HuH-7.5 (cell line): Measurements from ENCODE around the gene CCDC15.

Experiments used
- DNase-seq: peaks from one replicate; pipeline ENCODE4 v3.0.0; 2011; ENCODE audit warnings: low spot score

The CCDC15 gene

GRCh38 chr11:125069008-125069407 is 115.0 kb downstream of the CCDC15 start:
- DNase-seq = no peak

GRCh38 chr11:125069796-125070195 is 115.8 kb downstream of the CCDC15 start:
- no peak for DNase-seq

DNA sequence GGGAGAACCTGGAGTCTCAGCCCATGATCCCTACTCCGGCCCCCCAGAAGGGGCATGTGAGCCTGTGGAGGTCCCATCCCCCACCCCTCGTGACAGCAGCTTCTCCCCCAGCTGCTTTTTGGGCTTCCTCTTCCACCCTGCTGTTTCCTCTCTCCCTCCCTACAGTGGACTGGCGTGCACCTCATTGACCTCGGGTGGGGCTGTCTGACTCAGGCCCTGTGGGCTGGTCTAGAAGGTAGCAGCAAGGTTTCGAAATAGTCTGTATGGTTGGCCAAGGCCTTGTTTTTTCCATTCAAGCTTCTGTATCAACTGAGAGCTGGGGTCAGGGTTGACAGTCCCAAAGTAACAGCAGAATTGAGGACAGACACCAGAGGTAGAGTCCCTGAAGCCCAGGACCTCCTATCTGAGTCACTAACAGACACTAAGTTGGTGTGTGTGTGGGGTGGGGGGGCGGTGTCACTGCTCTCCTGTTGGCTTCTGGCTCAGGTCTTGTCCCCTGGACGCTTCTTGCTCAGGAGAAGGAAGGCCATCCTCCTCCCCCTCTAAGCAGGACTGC is 116.8 kb downstream of the CCDC15 start:
- peak; percentile 57 for DNase-seq

- DNase-seq = no peak
Measured at GRCh38 chr11:125071435-125071834, 117.4 kb downstream of the CCDC15 start.

- no peak for DNase-seq
Measured at GRCh38 chr11:125071846-125072217, 117.8 kb downstream of the CCDC15 start.

- DNase-seq = no peak
Measured at GRCh38 chr11:125072218-125072960, 118.4 kb downstream of the CCDC15 start.

DNA sequence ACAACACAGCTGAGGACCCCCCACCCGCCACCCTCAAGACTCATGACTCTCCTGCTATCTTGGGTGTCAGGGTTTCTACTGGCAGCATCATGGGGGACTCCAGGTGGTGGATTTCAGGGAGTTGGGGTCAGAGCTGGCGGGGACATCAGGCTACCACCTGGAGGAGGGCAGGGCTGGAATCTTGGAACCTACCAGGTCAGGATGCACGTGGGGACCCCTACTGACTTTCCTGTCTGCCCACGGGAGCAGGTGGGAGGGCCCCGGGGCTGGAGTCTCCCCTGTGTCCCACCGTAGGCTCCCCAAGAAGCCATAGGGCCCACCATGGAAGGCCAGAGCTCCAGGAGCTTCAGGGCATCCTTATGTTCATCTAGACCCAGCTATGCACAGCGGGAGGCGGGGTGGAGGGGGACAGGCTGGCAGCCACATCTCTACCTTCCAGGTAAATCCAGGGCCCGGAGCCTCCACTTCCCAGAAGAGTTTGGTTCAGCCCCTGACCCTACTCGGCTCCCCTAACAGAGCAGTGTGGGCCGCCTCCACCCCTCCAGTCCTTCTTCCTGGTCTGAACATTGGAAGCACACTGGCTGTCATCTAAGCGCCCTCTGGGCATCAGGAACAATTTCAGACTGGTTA is 119.1 kb downstream of the CCDC15 start:
- no peak for DNase-seq

- no peak for DNase-seq
Measured at GRCh38 chr11:125073616-125074483, 119.8 kb downstream of the CCDC15 start.

DNA sequence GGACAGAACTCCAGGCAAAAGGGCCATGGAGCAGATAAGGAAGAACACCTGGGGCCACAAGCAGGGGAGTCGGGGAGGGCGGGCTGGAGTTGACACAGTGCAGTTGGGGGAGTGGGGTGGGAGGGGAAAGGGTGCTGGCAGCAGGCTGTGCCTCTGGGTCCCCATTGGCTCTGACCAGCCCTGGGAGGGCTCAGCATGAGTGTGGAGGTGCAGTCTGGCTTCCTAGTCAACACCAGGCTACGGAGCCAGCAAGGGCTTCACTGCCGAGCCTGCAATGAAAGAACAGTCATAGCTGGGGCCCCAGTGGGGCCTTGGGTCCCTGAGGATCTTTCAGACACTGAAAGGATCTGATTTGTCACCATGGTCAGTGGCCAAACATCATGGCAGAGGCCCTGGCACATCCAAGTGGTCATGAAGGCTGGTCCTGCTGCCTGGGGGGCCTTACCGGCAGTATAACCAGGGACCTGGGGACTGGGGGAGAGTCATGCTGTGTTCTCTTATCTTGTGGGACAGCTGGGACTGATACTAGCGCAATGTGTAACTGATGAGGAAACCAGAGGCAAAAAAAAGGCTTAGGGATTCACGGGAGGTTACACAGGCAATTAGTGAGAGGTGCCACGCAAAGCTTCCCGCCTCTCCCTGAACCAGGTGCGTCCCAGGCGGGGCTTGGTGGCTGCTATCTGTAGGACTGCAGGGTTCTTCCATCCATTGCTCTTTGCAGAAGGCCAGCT is 120.7 kb downstream of the CCDC15 start:
- DNase-seq = no peak

GRCh38 chr11:125075242-125075625 is 121.2 kb downstream of the CCDC15 start:
- no peak for DNase-seq

- DNase-seq = no peak
Measured at GRCh38 chr11:125075900-125076317, 121.9 kb downstream of the CCDC15 start.

DNA sequence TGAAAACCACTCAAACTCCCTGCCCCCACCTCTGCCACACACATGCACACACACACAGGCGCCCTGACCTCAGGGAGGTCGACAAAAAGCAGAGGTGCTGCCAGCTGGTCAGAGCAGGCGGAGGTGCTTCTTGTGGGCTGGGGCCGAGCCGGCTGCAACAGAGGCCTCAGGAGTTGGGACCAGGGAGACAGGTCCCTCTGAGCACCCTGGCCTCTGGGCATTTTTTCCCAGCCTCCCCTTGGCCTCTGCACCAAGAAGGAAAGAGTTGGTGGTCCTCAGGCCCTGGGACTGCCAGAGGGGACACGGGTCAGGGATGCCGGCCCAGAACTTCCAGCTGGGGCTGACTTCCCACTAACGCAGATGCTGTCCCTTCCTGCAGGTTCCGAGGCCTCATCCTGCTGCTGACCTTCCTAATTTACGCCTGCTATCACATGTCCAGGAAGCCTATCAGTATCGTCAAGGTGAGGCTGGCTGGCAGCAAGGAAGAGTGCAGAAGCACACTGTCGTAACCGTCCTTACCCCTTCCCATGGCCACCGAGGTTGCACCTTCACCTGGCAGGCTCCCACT is 122.5 kb downstream of the CCDC15 start:
- no peak for DNase-seq

DNA sequence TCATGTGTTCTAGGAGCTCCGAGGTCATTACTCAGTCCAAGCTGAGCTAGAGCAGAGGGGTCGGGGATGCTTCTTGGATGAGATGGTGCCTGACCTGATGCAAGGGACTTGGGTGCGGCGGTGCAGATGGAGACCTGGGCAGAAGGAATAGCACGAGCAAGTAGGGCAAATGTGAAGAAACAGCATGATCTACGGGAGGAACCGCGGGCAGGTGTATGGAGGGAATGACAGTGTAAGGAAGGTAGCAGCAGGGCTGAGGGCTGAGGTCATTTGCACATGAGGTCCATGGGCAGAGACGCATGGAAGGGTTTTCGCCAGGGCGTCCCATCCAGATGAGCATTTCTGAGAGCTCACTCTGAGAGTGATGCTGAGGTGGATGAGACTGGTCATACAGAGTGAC is 124.0 kb downstream of the CCDC15 start:
- no peak for DNase-seq

GRCh38 chr11:125078516-125079140 is 124.6 kb downstream of the CCDC15 start:
- DNase-seq = no peak

GRCh38 chr11:125079151-125079877 is 125.3 kb downstream of the CCDC15 start:
- DNase-seq = no peak

- DNase-seq = no peak
Measured at GRCh38 chr11:125079878-125080530, 126.0 kb downstream of the CCDC15 start.

GRCh38 chr11:125080531-125080911 is 126.5 kb downstream of the CCDC15 start:
- DNase-seq = no peak

DNA sequence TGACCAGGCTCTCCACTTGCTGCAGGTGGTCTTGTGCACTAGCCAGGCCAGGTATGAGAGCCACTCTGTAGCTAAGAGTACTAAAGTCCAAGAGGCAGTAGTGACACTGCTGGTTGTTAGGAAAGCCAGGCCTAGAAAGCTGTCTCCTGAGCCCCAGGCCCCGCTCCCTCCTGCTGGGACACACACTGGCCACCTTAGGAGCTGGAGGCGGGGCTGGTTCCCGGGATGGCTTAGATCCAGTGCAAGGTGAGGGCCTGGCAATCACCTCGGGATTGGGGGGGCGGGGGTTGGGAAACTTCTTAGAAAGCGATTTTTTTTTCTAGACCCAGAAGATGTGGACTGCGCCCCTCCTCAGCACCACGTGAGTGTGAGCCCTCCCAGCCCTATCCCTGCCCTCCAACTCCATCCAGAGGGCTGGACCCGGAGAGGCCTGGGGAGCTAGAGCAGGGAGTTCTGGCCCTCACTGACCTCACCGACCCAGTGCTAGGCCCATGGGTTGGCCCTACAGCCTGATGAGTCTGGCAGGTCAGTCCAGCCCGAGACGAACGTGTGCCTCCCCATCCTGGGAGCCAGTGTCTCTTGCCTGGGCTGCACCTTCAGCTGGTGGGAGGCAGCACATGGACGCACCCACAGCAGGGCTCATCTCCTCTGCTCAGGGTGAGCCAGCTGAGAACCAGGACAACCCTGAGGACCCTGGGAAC is 127.2 kb downstream of the CCDC15 start:
- DNase-seq = no peak

- DNase-seq = no peak
Measured at GRCh38 chr11:125082040-125082439, 128.0 kb downstream of the CCDC15 start.
